ENCODE data around the gene ASMTL.

The ASMTL gene

DNA sequence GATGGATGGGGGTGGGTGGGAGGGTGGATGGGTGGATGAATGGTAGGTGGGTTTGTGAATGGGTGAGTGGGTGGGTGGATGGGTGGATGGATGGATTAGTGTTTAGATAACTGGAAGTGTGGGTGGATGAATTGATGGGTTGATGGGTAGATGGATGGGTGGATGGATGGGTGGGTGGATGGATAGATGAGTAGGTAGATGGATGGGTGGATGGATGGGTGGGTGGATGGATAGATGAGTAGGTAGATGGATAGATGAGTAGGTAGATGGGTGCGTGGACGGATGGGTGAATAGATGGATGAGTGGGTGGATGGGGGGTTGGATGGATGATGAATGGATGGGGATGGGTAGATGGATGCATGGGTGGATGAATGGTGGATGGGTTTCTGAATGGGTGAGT, 20.3 kb upstream of the ASMTL start:
- no peak for TF ChIP-seq CTCF (conservative IDR thresholded peaks at IDR 0.05; ENCODE audit: low read depth, low read length)
- no peak for DNase-seq (ENCODE audit: low read depth)
- no peak overlapping the region for H3K4me3 ChIP-seq (ENCODE audit: low read depth, low read length)

DNA sequence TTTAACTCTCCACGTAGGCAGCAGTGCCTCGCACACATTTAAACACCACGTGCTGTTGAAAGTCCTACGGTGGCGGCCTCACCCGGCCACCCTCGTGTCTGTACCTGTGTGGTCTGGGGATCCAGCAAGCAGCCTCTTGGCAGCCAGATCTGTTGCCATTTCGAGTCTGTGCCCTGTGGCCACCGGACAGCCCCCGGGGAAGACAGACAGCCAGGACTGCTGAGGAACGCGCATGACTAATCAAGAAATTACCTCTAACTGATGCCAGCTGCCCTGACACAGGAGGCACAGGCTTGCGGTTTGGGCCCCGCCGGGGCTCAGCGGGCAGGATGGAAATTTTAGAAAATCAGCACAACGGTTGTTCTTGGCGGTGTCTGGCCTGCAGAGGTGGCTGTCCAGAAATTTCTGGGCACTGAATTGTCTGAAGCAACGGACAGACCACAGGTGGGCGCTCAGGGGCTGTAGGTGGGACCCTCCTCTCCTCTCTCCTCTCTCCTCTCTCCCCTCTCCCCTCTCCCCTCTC, 15.6 kb upstream of the ASMTL start:
- peak; percentile 37 for DNase-seq (ENCODE audit: low read depth)
- H3K4me3 ChIP-seq (ENCODE audit: low read depth, low read length), result no peak overlapping the region
- TF ChIP-seq CTCF (conservative IDR thresholded peaks at IDR 0.05; ENCODE audit: low read depth, low read length), result peak; percentile 30

GRCh38 chrX:1466971-1467561, 14.4 kb upstream of the ASMTL start:
- TF ChIP-seq CTCF (conservative IDR thresholded peaks at IDR 0.05; ENCODE audit: low read depth, low read length), result no peak
- no peak overlapping the region for H3K4me3 ChIP-seq (ENCODE audit: low read depth, low read length)
- DNase-seq (ENCODE audit: low read depth), result no peak

GRCh38 chrX:1466232-1466661, 13.5 kb upstream of the ASMTL start:
- DNase-seq (ENCODE audit: low read depth), result no peak
- no peak for TF ChIP-seq CTCF (conservative IDR thresholded peaks at IDR 0.05; ENCODE audit: low read depth, low read length)
- H3K4me3 ChIP-seq (ENCODE audit: low read depth, low read length), result no peak overlapping the region

GRCh38 chrX:1465286-1466231, 12.8 kb upstream of the ASMTL start:
- no peak for DNase-seq (ENCODE audit: low read depth)
- TF ChIP-seq CTCF (conservative IDR thresholded peaks at IDR 0.05; ENCODE audit: low read depth, low read length), result no peak
- H3K4me3 ChIP-seq (ENCODE audit: low read depth, low read length), result no peak overlapping the region

- DNase-seq (ENCODE audit: low read depth), result no peak
- H3K4me3 ChIP-seq (ENCODE audit: low read depth, low read length), result no peak overlapping the region
- TF ChIP-seq CTCF (conservative IDR thresholded peaks at IDR 0.05; ENCODE audit: low read depth, low read length), result no peak
Observed at GRCh38 chrX:1464971-1465285, 12.2 kb upstream of the ASMTL start.
